ENCODE results near the gene CEP20. TPM values are rescaled to one million over a fixed set of nuclear protein-coding genes. Genes with fewer than 3 reads are reported as not detected.

CEP20 gene
- total and polyA plus RNA-seq, 10 of the 15 experiments (the other 5 are each of a cell fraction or from before 2014, with no cell fraction given), result 33.4 to 57.8 (median 52.6) TPM

GRCh38 chr16:15899538-15900100, 11.2 kb upstream of the CEP20 start (continued):
- TF ChIP-seq GATAD2B (conservative IDR thresholded peaks at IDR 0.05; ENCODE audit: low read depth), result peak; percentile 33; the same call in 1 of the 2 replicates
- TF ChIP-seq NFXL1 (IDR thresholded peaks at IDR 0.05; ENCODE audit: borderline replicate concordance), result no peak
- no peak for TF ChIP-seq MEF2B (IDR thresholded peaks at IDR 0.05; ENCODE audit: partially characterized antibody, poor library complexity, severe bottlenecking)
- TF ChIP-seq TARDBP (IDR thresholded peaks at IDR 0.05; ENCODE audit: borderline replicate concordance), result no peak
- 0 out of 2 replicates have a peak, but pooled peaks have one; percentile 21 for TF ChIP-seq MEF2A (IDR thresholded peaks at IDR 0.05; ENCODE audit: insufficient read depth, low read depth, low read length)
- TF ChIP-seq WRNIP1 (IDR thresholded peaks at IDR 0.05; ENCODE audit: borderline replicate concordance, low read depth, low read length), result no peak
- TF ChIP-seq RB1 (IDR thresholded peaks at IDR 0.05; ENCODE audit: borderline replicate concordance), result no peak
- TF ChIP-seq ZBTB4 (CRISPR knock-in tag; IDR thresholded peaks at IDR 0.05), result no peak
- TF ChIP-seq CBFB (IDR thresholded peaks at IDR 0.05; ENCODE audit: low read depth), result peak; percentile 78; the same call in 1 of the 2 replicates
- TF ChIP-seq, protein P1, sequence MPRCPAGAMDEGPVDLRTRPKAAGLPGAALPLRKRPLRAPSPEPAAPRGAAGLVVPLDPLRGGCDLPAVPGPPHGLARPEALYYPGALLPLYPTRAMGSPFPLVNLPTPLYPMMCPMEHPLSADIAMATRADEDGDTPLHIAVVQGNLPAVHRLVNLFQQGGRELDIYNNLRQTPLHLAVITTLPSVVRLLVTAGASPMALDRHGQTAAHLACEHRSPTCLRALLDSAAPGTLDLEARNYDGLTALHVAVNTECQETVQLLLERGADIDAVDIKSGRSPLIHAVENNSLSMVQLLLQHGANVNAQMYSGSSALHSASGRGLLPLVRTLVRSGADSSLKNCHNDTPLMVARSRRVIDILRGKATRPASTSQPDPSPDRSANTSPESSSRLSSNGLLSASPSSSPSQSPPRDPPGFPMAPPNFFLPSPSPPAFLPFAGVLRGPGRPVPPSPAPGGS (IDR thresholded peaks at IDR 0.05; ENCODE audit: borderline replicate concordance, insufficient read depth, low read depth, low read length, poor library complexity, severe bottlenecking), result peak; percentile 65
- TF ChIP-seq EP300 (IDR thresholded peaks at IDR 0.05; ENCODE audit: borderline replicate concordance in 1 of 2, control insufficient read depth in 1 of 2, low read depth in 2 of 2, low read length in 2 of 2), result 0 out of 4 replicates have a peak, but pooled peaks have one; percentile 15 to 49
- no peak for TF ChIP-seq SREBF1 (IDR thresholded peaks at IDR 0.05; ENCODE audit: low read length)
- no peak for TF ChIP-seq CHD4 (IDR thresholded peaks at IDR 0.05)
- TF ChIP-seq EGR1 (IDR thresholded peaks at IDR 0.05; ENCODE audit: borderline replicate concordance in 1 of 2, low read depth in 2 of 2, low read length in 2 of 2), result 0 out of 3 replicates have a peak, but pooled peaks of 1 of the 2 experiments have one; percentile 32
- no peak for TF ChIP-seq HCFC1 (IDR thresholded peaks at IDR 0.05; ENCODE audit: low read length)
- peak; percentile 82; the same call in 1 of the 2 replicates for TF ChIP-seq SPI1 (IDR thresholded peaks at IDR 0.05; ENCODE audit: borderline replicate concordance, insufficient read depth, low read depth, low read length)
- TF ChIP-seq RAD21 (IDR thresholded peaks at IDR 0.05; ENCODE audit: insufficient read depth, low read depth, low read length), result no peak
- peak; percentile 95 for TF ChIP-seq JUNB (IDR thresholded peaks at IDR 0.05)
- TF ChIP-seq EED (IDR thresholded peaks at IDR 0.05; ENCODE audit: low read depth), result peak; percentile 100
- TF ChIP-seq ZZZ3 (IDR thresholded peaks at IDR 0.05; ENCODE audit: control insufficient read depth, insufficient read length, low read depth), result no peak
- TF ChIP-seq BMI1 (IDR thresholded peaks at IDR 0.05; ENCODE audit: borderline replicate concordance), result no peak
- no peak for TF ChIP-seq KAT2A (conservative IDR thresholded peaks at IDR 0.05; ENCODE audit: control insufficient read depth, low read depth, low read length)
- TF ChIP-seq CEBPB (IDR thresholded peaks at IDR 0.05; ENCODE audit: borderline replicate concordance in 1 of 2, low read depth in 2 of 2, low read length in 2 of 2), result no peak
- peak; percentile 97 for TF ChIP-seq RUNX3 (IDR thresholded peaks at IDR 0.05; ENCODE audit: low read length)
- TF ChIP-seq BCL11A (IDR thresholded peaks at IDR 0.05; ENCODE audit: low read depth, low read length), result peak; percentile 82
